GM23338 (cell line): ENCODE results near the gene GPR142. TPM values are rescaled to one million over a fixed set of nuclear protein-coding genes. Genes with fewer than 3 reads are reported as not detected.
A peak's percentile ranks its signal among the peaks of the same experiment; 100 is the strongest.

Experiments used
- ATAC-seq: fragments of 200-7000 bp; cut with Tn5 transposase; 3 replicates; pipeline ENCODE4 v1.9.1; 2020
- DNase-seq: peaks from one replicate; pipeline ENCODE4 v3.0.0-alpha.2; 2015; ENCODE audit warnings: low spot score
- H2AFZ ChIP-seq: fragments of 200-600 bp; sonication (generic); 2 replicates; pipeline ENCODE4 v1.8.0; 2016; ENCODE audit warnings: antibody characterized with exemption, mild to moderate bottlenecking, moderate library complexity
- H3F3A ChIP-seq: fragments of 200-600 bp; sonication (generic); replicated peaks from 2 replicates; pipeline ENCODE4 v1.8.0; 2017; ENCODE audit warnings: antibody characterized with exemption, mixed run types, low read depth
- H3K27ac ChIP-seq: fragments of 200-600 bp; sonication (generic); 2 replicates; pipeline ENCODE4 v1.6.1; 2016; ENCODE audit warnings: low read depth
- H3K27me3 ChIP-seq: fragments of 200-600 bp; sonication (generic); 2 replicates; pipeline ENCODE4 v1.8.0; 2016; ENCODE audit warnings: mild to moderate bottlenecking, mixed run types, moderate library complexity; ENCODE audit not compliant: insufficient read depth
- H3K36me3 ChIP-seq: fragments of 200-600 bp; sonication (generic); 2 replicates; pipeline ENCODE4 v1.8.0; 2016; ENCODE audit warnings: mild to moderate bottlenecking; ENCODE audit not compliant: insufficient read depth
- H3K4me1 ChIP-seq: fragments of 200-600 bp; sonication (generic); 2 replicates; pipeline ENCODE4 v1.8.0; 2016; ENCODE audit warnings: mild to moderate bottlenecking, moderate library complexity; ENCODE audit not compliant: insufficient read depth
- H3K4me2 ChIP-seq: fragments of 200-600 bp; sonication (generic); 2 replicates; pipeline ENCODE4 v1.7.1; 2017; ENCODE audit warnings: mixed run types
- H3K4me3 ChIP-seq: fragments of 200-600 bp; sonication (generic); 2 replicates; pipeline ENCODE4 v1.6.1; 2016; ENCODE audit warnings: mixed run types
- H3K79me2 ChIP-seq: fragments of 200-600 bp; sonication (generic); replicated peaks from 2 replicates; pipeline ENCODE4 v1.8.0; 2017; ENCODE audit warnings: mild to moderate bottlenecking; ENCODE audit not compliant: insufficient read depth
- H3K9me2 ChIP-seq: fragments of 200-600 bp; sonication (generic); 2 replicates; pipeline ENCODE4 v1.8.0; 2017; ENCODE audit not compliant: insufficient read depth
- H4K20me1 ChIP-seq: fragments of 200-600 bp; sonication (generic); replicated peaks from 2 replicates; pipeline ENCODE4 v1.8.0; 2017; ENCODE audit warnings: mild to moderate bottlenecking; ENCODE audit not compliant: insufficient read depth
- H3K27ac Mint-ChIP-seq: 2 replicates; pipeline ENCODE4 v1.8.0; 2020; ENCODE audit warnings: inconsistent platforms, mild to moderate bottlenecking, moderate library complexity, mixed read lengths
- H3K27me3 Mint-ChIP-seq: 3 replicates; pipeline ENCODE4 v1.8.0; 2022; ENCODE audit warnings: low read depth, mild to moderate bottlenecking, moderate library complexity, mixed read lengths, inconsistent platforms; ENCODE audit not compliant: insufficient read depth, poor library complexity
- H3K36me3 Mint-ChIP-seq: 3 replicates; pipeline ENCODE4 v1.8.0; 2021; ENCODE audit warnings: low read depth, mild to moderate bottlenecking, inconsistent platforms, moderate library complexity, mixed read lengths
- H3K4me1 Mint-ChIP-seq: 3 replicates; pipeline ENCODE4 v1.8.0; 2020; ENCODE audit warnings: mild to moderate bottlenecking, inconsistent platforms, mixed read lengths
- H3K4me3 Mint-ChIP-seq: 3 replicates; pipeline ENCODE4 v1.8.0; 2021; ENCODE audit warnings: moderate library complexity, mild to moderate bottlenecking, inconsistent platforms, mixed read lengths
- H3K9me3 Mint-ChIP-seq: 3 replicates; pipeline ENCODE4 v1.8.0; 2020; ENCODE audit warnings: moderate library complexity, mild to moderate bottlenecking, inconsistent platforms, mixed read lengths
- CREB1 ChIP-seq: fragments of 250-450 bp; sonication (Bioruptor Pico); IDR thresholded peaks from 2 replicates; pipeline ENCODE4 v1.5.0; 2020; ENCODE audit warnings: low read depth, mild to moderate bottlenecking, moderate library complexity
- CTCF ChIP-seq, 2 experiments: fragments of 200-600 bp in 1 of 2; sonication (generic) in 1 of 2; conservative IDR thresholded peaks; 2 replicates each; pipeline versions ENCODE4 v1.5.1 to v1.6.1; 2016 to 2017; ENCODE audit warnings: antibody characterized with exemption in 2 of 2, low read depth in 2 of 2, mild to moderate bottlenecking in 2 of 2, moderate library complexity in 1 of 2
- EZH2 ChIP-seq: fragments of 200-600 bp; sonication (generic); IDR thresholded peaks from one replicate; pipeline ENCODE4 v1.8.0; 2017; ENCODE audit warnings: antibody characterized with exemption, mild to moderate bottlenecking, low read depth; ENCODE audit not compliant: unreplicated experiment
- NANOG ChIP-seq: IDR thresholded peaks from 2 replicates; pipeline ENCODE4 v1.6.1; 2016; ENCODE audit warnings: antibody characterized with exemption, borderline replicate concordance
- POLR2AphosphoS5 ChIP-seq: IDR thresholded peaks from 2 replicates; pipeline ENCODE4 v1.6.1; 2016; ENCODE audit warnings: antibody characterized with exemption, low read depth
- REST ChIP-seq: IDR thresholded peaks from one replicate; pipeline ENCODE4 v1.6.1; 2018; ENCODE audit warnings: antibody characterized with exemption; ENCODE audit not compliant: unreplicated experiment
- STAT1 ChIP-seq: IDR thresholded peaks from one replicate; pipeline ENCODE4 v1.6.1; 2016; ENCODE audit warnings: antibody characterized with exemption; ENCODE audit not compliant: unreplicated experiment
- ZNF114 ChIP-seq: fragments of 250-450 bp; sonication (Bioruptor Pico); IDR thresholded peaks from 2 replicates; pipeline ENCODE4 v1.5.0; 2020; ENCODE audit warnings: mild to moderate bottlenecking, moderate library complexity
- ZNF331 ChIP-seq: fragments of 250-450 bp; sonication (Bioruptor Pico); IDR thresholded peaks from 2 replicates; pipeline ENCODE4 v1.5.0; 2020; ENCODE audit warnings: low read depth, mild to moderate bottlenecking, moderate library complexity
- ZNF462 ChIP-seq: fragments of 250-450 bp; sonication (Bioruptor Pico); IDR thresholded peaks from 2 replicates; pipeline ENCODE4 v1.5.0; 2020; ENCODE audit warnings: mild to moderate bottlenecking, moderate library complexity
- polyA plus RNA-seq: library from polyadenylated mRNA; unstranded; fragments of >200 nt; fragmentation: Nextera tagmentation; extraction: Ambion mirVana; gene quantifications from 2 replicates; pipeline ENCODE4 v1.2.1, GENCODE V29; 2016
- total RNA-seq: library from RNA; depleted of rRNA; stranded (reverse); fragments of >200 nt; shearing (Covaris generic); gene quantifications from 2 replicates; pipeline ENCODE4 v1.2.3, GENCODE V29; 2014

The GPR142 gene
- total and polyA plus RNA-seq, 2 experiments from 2014 or later, result not detected

- peak within 1 kb of the TSS; percentile 92 for H3K4me2 ChIP-seq
- peak; percentile 89 for ATAC-seq
- peaks cover 4% of the 10 kb centered on the region; the same call in 1 of the 2 replicates for H3K4me1 ChIP-seq
- no peaks in the 10 kb centered on the region for H3K9me2 ChIP-seq
- Mint-ChIP-seq H3K4me1 (peaks cover 18% of the 10 kb centered on the region), H3K27me3 (peaks cover 30% of the 10 kb centered on the region), H3K36me3 (no peaks in the 10 kb centered on the region; the same call in 2 of the 3 replicates), H3K9me3 (no peaks in the 10 kb centered on the region), H3K4me3 (peak within 1 kb of the TSS; percentile 63), H3K27ac (no peak within 1 kb of the TSS)
- H3K27ac ChIP-seq, result no peak within 1 kb of the TSS
- peaks cover 31% of the 10 kb centered on the region for H3K27me3 ChIP-seq
- no peaks in the 10 kb centered on the region for H3F3A ChIP-seq
- peak; percentile 85 for DNase-seq
- no peaks in the 10 kb centered on the region for H3K79me2 ChIP-seq
- H3K36me3 ChIP-seq, result no peaks in the 10 kb centered on the region
- no peaks in the 10 kb centered on the region for H4K20me1 ChIP-seq
- peak within 1 kb of the TSS; percentile 68 for H3K4me3 ChIP-seq
- H2AFZ ChIP-seq, result peak within 1 kb of the TSS; percentile 93
- TF ChIP-seq REST (no peak), ZNF114 (CRISPR knock-in tag) (no peak), ZNF331 (CRISPR knock-in tag) (no peak), NANOG (no peak), ZNF462 (CRISPR knock-in tag) (no peak), EZH2 (no peak), CTCF (conservative IDR thresholded peaks at IDR 0.05; ENCODE audit: low read depth in 2 of 2) (no peak), CREB1 (CRISPR knock-in tag) (no peak), POLR2AphosphoS5 (no peak), STAT1 (no peak)
Measured at GRCh38 chr17:74325743-74326379, 41.4 kb upstream of the GPR142 start, which contains the start of gene KIF19. KIF19 (plus strand) TSS chr17:74326226; CDS start chr17:74326350, 124 bp downstream.
